Urothelium cell line (cell line): Measurements from ENCODE around the gene STK38L.

ENCODE experiments used
- DNase-seq: peaks from one replicate; pipeline ENCODE4 v3.0.0; 2011; ENCODE audit warnings: low spot score, mixed read lengths
- FAIRE-seq: peaks from 2 replicates; lab custom pipeline; 2011; peaks lifted over from hg19 to GRCh38; lab: Jason Lieb, UNC

Gene STK38L

GRCh38 chr12:27243804-27244688 is at the start of gene STK38L:
Gene STK38L (plus strand): TSS chr12:27244286. CDS start chr12:27297721, 53,435 bp downstream.
- FAIRE-seq (peak; percentile 98), DNase-seq (peak; percentile 98)

GRCh38 chr12:27194644-27195043 is 49.4 kb upstream of the STK38L start:
- DNase-seq (no peak), FAIRE-seq (no peak)

- no peak for FAIRE-seq
- DNase-seq = no peak
Observed at GRCh38 chr12:27198036-27198435, 46.0 kb upstream of the STK38L start.

- no peak for FAIRE-seq
- no peak for DNase-seq
Observed at GRCh38 chr12:27199638-27200300, 44.3 kb upstream of the STK38L start.

GRCh38 chr12:27201169-27201568 is 42.9 kb upstream of the STK38L start:
- DNase-seq (no peak), FAIRE-seq (no peak)

- FAIRE-seq = no peak
- DNase-seq = no peak
Observed at GRCh38 chr12:27206801-27207502, 37.1 kb upstream of the STK38L start.

- DNase-seq (no peak), FAIRE-seq (peak; percentile 48)
Observed at GRCh38 chr12:27207615-27208413, 36.3 kb upstream of the STK38L start.

GRCh38 chr12:27208414-27208750 is 35.7 kb upstream of the STK38L start:
- FAIRE-seq (no peak), DNase-seq (no peak)

- FAIRE-seq (no peak), DNase-seq (no peak)
Observed at GRCh38 chr12:27209257-27209910, 34.7 kb upstream of the STK38L start.

GRCh38 chr12:27210187-27210586 is 33.9 kb upstream of the STK38L start:
- FAIRE-seq (no peak), DNase-seq (no peak)

- FAIRE-seq (no peak), DNase-seq (no peak)
Observed at GRCh38 chr12:27212861-27213260, 31.2 kb upstream of the STK38L start.

- FAIRE-seq (no peak), DNase-seq (no peak)
Observed at GRCh38 chr12:27213304-27213703, 30.8 kb upstream of the STK38L start.

- no peak for DNase-seq
- no peak for FAIRE-seq
Observed at GRCh38 chr12:27213830-27214787, 30.0 kb upstream of the STK38L start.

GRCh38 chr12:27217590-27217989 is 26.5 kb upstream of the STK38L start:
- DNase-seq = no peak
- FAIRE-seq = no peak

GRCh38 chr12:27219693-27220054 is 24.4 kb upstream of the STK38L start:
- FAIRE-seq = no peak
- DNase-seq = no peak

GRCh38 chr12:27220055-27220987 is 23.8 kb upstream of the STK38L start:
- no peak for DNase-seq
- no peak for FAIRE-seq

- no peak for FAIRE-seq
- DNase-seq = no peak
Observed at GRCh38 chr12:27220988-27221345, 23.1 kb upstream of the STK38L start.
